Measurements from ENCODE around the gene CDH15. TPM values are rescaled to one million over a fixed set of nuclear protein-coding genes. Genes with fewer than 3 reads are reported as not detected.

Gene CDH15
- total RNA-seq, 1 experiment from 2014 or later, result not detected

DNA sequence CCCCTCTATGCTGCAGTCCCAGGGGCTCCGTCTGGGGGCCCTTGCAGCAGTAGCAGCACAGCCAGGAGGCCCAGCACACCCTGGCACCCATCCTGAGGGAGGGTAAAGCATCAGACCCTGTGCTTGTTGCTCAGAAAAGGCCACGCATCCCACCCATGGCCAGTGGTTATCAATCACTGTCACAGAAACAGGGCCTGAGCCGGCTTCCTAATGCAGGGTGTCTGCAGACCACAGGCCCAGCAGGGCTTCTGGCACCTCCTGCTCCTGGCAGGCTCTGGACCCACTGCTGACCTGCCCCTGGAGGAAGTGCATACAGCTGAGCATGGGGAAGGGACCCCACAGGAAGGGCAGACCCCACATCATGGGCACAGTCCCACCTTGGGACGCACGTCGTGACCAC lies 26.9 kb upstream of the CDH15 start:
- ChIA-PET POLR2A (no interaction called here), CTCF (no interaction called here)
- H3K9me3 ChIP-seq, result peaks cover 18% of the 10 kb centered on the region
- no peak overlapping the region for H3K4me3 ChIP-seq (ENCODE audit: low read depth, low read length)
- Mint-ChIP-seq H3K27ac (ENCODE audit: unreplicated experiment) (no peak overlapping the region), H3K9me3 (ENCODE audit: unreplicated experiment) (peaks cover 23% of the 10 kb centered on the region), H3K36me3 (ENCODE audit: insufficient read depth, unreplicated experiment) (peaks cover 51% of the 10 kb centered on the region), H3K4me3 (ENCODE audit: unreplicated experiment) (no peak overlapping the region), H3K27me3 (ENCODE audit: insufficient read depth, unreplicated experiment) (no peaks in the 10 kb centered on the region), H3K4me1 (ENCODE audit: low read depth, unreplicated experiment) (no peaks in the 10 kb centered on the region)
- H3K36me3 ChIP-seq (ENCODE audit: control insufficient read depth, insufficient read depth, low read length), result peaks cover 4% of the 10 kb centered on the region
- no peaks in the 10 kb centered on the region for H3K4me1 ChIP-seq
- DNase-seq, result no peak
- intact Hi-C loops (cut with micrococcal nuclease; ENCODE audit: unreplicated experiment), result no loop called here
- TF ChIP-seq, protein P1, sequence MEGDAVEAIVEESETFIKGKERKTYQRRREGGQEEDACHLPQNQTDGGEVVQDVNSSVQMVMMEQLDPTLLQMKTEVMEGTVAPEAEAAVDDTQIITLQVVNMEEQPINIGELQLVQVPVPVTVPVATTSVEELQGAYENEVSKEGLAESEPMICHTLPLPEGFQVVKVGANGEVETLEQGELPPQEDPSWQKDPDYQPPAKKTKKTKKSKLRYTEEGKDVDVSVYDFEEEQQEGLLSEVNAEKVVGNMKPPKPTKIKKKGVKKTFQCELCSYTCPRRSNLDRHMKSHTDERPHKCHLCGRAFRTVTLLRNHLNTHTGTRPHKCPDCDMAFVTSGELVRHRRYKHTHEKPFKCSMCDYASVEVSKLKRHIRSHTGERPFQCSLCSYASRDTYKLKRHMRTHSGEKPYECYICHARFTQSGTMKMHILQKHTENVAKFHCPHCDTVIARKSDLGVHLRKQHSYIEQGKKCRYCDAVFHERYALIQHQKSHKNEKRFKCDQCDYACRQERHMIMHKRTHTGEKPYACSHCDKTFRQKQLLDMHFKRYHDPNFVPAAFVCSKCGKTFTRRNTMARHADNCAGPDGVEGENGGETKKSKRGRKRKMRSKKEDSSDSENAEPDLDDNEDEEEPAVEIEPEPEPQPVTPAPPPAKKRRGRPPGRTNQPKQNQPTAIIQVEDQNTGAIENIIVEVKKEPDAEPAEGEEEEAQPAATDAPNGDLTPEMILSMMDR (IDR thresholded peaks at IDR 0.05; ENCODE audit: insufficient read depth in 1 of 2, low read depth in 1 of 2, low read length in 1 of 2, severe bottlenecking in 1 of 2, unreplicated experiment in 1 of 2), result no peak
- BruUV-seq (replicated peaks), result no TSS peak
- H3K27me3 ChIP-seq (replicated peaks; ENCODE audit: control insufficient read depth, insufficient read depth, low read length), result no peaks in the 10 kb centered on the region

DNA sequence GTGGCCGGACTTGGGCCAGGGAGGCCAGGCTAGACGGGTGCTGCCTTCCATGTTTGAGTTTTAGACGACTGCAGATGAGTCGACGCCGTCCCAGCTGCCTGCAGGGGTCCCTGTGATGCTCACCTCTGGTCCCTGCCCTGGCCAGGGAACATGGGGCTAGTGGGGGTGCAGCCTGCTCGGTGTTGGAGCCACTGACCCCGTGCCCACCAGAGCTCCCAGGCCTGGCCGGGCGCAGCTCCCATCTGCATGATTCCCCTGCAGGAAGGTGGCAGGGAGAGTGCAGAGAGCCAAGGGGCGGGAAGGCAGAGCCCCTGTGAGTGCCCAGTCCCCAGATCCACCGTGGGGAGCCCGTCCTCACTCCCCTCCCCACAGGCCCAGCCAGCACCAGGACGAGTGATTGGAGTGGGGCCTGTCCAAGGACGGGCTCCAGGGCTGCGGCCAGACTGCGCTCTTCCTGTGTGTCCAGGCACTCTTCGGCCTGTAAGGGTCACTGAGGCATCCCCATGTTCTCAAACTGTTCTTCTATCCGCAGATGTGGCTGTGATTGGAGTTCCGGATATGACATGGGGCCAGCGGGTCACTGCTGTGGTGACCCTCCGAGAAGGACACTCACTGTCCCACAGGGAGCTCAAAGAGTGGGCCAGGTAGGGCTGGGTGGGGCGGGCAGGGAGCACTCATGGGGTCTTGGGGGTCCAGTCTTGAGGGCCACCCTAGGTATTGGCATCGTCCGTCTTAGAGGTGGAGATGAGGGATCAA lies 26.0 kb upstream of the CDH15 start:
- no TSS peak for BruUV-seq (replicated peaks)
- intact Hi-C loops (cut with micrococcal nuclease; ENCODE audit: unreplicated experiment), result no loop called here
- POLR2A ChIA-PET, result no interaction called here

DNA sequence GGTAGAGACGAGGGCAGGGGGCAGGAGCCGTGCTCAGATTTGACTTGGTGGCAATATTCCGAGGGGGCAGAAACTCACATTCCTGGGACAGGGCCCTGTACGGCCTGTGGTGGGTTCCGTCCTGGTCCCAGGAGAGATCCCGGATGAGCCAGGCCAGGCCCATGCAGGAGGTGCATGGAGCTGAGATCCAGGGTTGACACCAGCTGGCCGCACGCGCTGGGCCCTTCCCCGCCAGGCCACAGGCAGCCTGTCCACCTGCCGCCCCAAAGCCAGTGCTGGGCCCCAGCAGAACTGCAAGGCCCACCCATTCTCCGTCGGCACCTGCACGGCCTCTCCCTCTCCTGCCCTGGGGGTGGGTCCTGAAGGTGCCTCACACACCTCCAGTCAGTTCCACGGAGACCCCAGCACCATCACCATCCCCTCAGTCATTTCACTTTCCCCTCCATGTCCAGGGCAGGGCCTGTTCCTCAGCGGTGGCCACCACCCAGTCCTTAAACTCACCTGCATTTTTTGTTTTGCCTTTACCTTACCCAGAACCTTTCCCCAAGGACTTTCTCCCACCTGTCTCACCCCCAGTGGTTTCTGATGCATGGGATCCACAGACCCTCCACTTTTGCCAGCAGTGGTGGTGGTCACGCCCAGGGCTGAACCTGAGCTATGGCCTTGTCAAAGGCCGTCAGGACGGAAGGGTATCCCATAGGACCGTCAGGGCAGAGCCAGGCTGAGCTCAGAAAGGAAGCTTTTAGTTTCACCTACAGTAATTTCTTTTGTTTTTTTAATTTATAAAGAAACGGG lies 25.1 kb upstream of the CDH15 start:
- POLR2A ChIA-PET, result no interaction called here
- Mint-ChIP-seq H3K27ac (ENCODE audit: unreplicated experiment) (no peak overlapping the region), H3K4me1 (ENCODE audit: low read depth, unreplicated experiment) (no peaks in the 10 kb centered on the region), H3K4me3 (ENCODE audit: unreplicated experiment) (no peak overlapping the region), H3K27me3 (ENCODE audit: insufficient read depth, unreplicated experiment) (no peaks in the 10 kb centered on the region), H3K9me3 (ENCODE audit: unreplicated experiment) (peaks cover 31% of the 10 kb centered on the region), H3K36me3 (ENCODE audit: insufficient read depth, unreplicated experiment) (peaks cover 62% of the 10 kb centered on the region)
- intact Hi-C loops (cut with micrococcal nuclease; ENCODE audit: unreplicated experiment), result no loop called here
- Histone ChIP-seq H3K9me3 (peaks cover 26% of the 10 kb centered on the region), H3K4me3 (ENCODE audit: low read depth, low read length) (no peak overlapping the region), H3K27me3 (replicated peaks; ENCODE audit: control insufficient read depth, insufficient read depth, low read length) (no peaks in the 10 kb centered on the region), H3K4me1 (no peaks in the 10 kb centered on the region), H3K36me3 (ENCODE audit: control insufficient read depth, insufficient read depth, low read length) (peaks cover 7% of the 10 kb centered on the region)
- DNase-seq, result peak in 1 of 2 experiments; percentile 35
- TF ChIP-seq, protein P1 (IDR thresholded peaks at IDR 0.05; ENCODE audit: insufficient read depth in 1 of 2, low read depth in 1 of 2, low read length in 1 of 2, severe bottlenecking in 1 of 2, unreplicated experiment in 1 of 2), result no peak
- no TSS peak for BruUV-seq (replicated peaks)
- CTCF ChIA-PET, result no interaction called here

More for the DNA sequence above, 26.0 kb upstream of the CDH15 start:
- H3K36me3 ChIP-seq (ENCODE audit: control insufficient read depth, insufficient read depth, low read length), result peaks cover 7% of the 10 kb centered on the region
- CTCF ChIA-PET, result no interaction called here
- H3K27me3 Mint-ChIP-seq (ENCODE audit: insufficient read depth, unreplicated experiment), result no peaks in the 10 kb centered on the region
- H3K27me3 ChIP-seq (replicated peaks; ENCODE audit: control insufficient read depth, insufficient read depth, low read length), result no peaks in the 10 kb centered on the region
- H3K36me3 Mint-ChIP-seq (ENCODE audit: insufficient read depth, unreplicated experiment), result peaks cover 58% of the 10 kb centered on the region
- no peak overlapping the region for H3K27ac Mint-ChIP-seq (ENCODE audit: unreplicated experiment)
- peaks cover 26% of the 10 kb centered on the region for H3K9me3 ChIP-seq
- no peak overlapping the region for H3K4me3 ChIP-seq (ENCODE audit: low read depth, low read length)
- no peaks in the 10 kb centered on the region for H3K4me1 Mint-ChIP-seq (ENCODE audit: low read depth, unreplicated experiment)
- no peaks in the 10 kb centered on the region for H3K4me1 ChIP-seq
- H3K9me3 Mint-ChIP-seq (ENCODE audit: unreplicated experiment), result peaks cover 31% of the 10 kb centered on the region
- no peak for DNase-seq
- no peak overlapping the region for H3K4me3 Mint-ChIP-seq (ENCODE audit: unreplicated experiment)
- TF ChIP-seq, protein P1 (IDR thresholded peaks at IDR 0.05; ENCODE audit: insufficient read depth in 1 of 2, low read depth in 1 of 2, low read length in 1 of 2, severe bottlenecking in 1 of 2, unreplicated experiment in 1 of 2), result no peak
